ENCODE data around the gene ARHGAP29.

ARHGAP29 gene

DNA sequence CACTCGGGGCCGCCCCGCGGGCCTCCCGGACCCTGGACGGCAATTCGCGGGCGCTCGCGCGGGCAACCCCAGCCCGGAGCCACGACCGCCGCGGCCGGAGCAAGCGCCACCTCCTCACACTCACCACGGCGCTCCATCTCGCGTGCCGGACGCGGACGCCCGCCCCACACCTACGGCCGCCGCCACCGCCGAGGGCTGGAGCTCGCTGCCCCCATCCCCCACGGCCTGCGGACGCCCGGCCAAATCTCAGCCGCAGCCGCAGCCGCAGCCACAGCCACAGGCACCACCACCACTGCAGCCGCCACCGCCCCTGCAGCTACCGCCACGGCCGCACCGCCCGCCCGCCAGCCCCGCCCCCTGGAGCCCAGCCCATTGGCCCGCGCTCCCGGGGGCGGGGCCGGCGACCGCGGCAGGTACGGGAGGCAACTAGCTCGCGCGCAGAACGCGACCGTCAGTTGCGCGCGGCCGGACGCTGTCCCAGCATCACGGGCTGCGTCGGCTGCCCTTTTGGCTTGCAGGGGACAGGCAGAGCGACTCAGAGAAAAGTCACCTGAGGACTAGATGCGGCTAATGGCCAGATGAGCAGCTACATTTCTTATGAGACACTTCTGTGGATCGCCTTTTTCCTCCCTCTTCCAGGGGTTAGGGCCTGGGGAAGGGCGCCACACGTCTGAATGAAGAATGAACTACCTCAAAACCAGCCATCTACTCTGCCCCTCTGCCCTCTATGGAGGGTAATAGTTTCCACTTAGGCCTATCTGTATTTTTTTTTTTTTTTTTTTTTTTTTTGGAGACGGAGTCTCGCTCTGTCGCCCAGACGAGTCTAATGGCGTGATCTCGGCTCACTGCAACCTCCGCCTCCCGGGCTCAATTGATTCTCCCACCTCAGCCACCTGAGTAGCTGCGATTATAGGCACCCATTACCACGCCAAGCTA, at the start of gene ARHGAP29:
Gene ARHGAP29, minus strand, starts transcription at position 294 of the 936 bp plus-strand sequence. CDS start 5,973 bp downstream, outside the sequence.
- Mint-ChIP-seq H3K36me3 (no peaks in the 10 kb centered on the region), H3K4me1 (peaks cover 12% of the 10 kb centered on the region), H3K9me3 (peaks cover 6% of the 10 kb centered on the region), H3K4me3 (peak within 1 kb of the TSS; percentile 77), H3K27me3 (peaks cover 58% of the 10 kb centered on the region), H3K27ac (no peak within 1 kb of the TSS)

DNA sequence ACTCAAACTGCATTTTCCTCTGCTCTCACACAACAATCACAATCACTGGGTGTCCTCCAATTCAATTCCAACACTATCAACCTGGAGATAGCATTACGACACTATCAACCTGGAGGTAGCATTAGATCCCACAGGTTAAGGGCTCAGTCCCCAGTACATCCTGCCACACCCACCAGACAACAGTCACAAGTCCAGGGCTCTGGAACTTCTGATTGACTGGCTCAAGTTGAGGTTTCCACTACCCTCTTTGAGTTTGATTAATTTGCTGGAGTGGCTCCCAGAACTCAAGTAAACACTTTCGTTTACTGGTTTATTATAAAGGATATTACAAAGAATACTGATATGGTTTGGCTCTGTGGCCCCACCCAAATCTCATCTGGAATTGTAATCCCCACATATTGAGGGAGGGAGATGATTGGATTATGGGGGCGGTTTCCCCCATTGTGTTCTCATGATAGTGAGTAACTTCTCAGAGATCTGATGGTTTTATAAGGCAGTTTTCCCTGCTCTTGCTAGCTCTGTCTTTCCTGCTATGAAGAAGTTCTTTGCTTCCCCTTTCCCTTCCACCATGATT, 49.6 kb upstream of the ARHGAP29 start:
- Mint-ChIP-seq H3K9me3 (no peaks in the 10 kb centered on the region), H3K27ac (no peak overlapping the region), H3K4me3 (no peak overlapping the region), H3K4me1 (no peaks in the 10 kb centered on the region), H3K27me3 (peaks cover 15% of the 10 kb centered on the region), H3K36me3 (peaks cover 1% of the 10 kb centered on the region)

- no peaks in the 10 kb centered on the region for H3K4me1 Mint-ChIP-seq
- H3K4me3 Mint-ChIP-seq: no peak overlapping the region
- peaks cover 1% of the 10 kb centered on the region for H3K36me3 Mint-ChIP-seq
- H3K27ac Mint-ChIP-seq: no peak overlapping the region
- no peaks in the 10 kb centered on the region for H3K9me3 Mint-ChIP-seq
- peaks cover 6% of the 10 kb centered on the region for H3K27me3 Mint-ChIP-seq
Measured at GRCh38 chr1:94285031-94285654, 47.8 kb upstream of the ARHGAP29 start.

DNA sequence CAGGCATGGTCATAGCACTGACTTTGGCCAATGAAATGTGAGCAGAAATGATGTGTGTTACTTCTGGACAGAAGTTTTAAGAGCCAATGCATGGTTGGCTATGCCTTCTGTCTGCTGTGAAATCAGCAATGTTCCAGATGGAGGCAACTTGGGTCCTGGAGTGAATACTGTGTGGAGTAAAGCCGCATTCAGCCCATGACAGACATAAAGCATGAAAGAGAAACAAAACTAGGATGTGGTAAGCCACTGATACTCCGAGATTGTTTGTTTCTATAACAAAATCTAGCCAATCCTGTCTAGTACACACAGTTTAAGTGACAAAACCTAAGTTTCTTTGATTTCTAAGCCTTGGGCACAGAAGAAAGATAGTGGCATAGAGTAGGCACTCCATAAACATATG, 47.1 kb upstream of the ARHGAP29 start:
- H3K27me3 Mint-ChIP-seq: peaks cover 8% of the 10 kb centered on the region
- peaks cover 1% of the 10 kb centered on the region for H3K36me3 Mint-ChIP-seq
- H3K9me3 Mint-ChIP-seq: no peaks in the 10 kb centered on the region
- H3K4me3 Mint-ChIP-seq: no peak overlapping the region
- H3K27ac Mint-ChIP-seq: no peak overlapping the region
- no peaks in the 10 kb centered on the region for H3K4me1 Mint-ChIP-seq

DNA sequence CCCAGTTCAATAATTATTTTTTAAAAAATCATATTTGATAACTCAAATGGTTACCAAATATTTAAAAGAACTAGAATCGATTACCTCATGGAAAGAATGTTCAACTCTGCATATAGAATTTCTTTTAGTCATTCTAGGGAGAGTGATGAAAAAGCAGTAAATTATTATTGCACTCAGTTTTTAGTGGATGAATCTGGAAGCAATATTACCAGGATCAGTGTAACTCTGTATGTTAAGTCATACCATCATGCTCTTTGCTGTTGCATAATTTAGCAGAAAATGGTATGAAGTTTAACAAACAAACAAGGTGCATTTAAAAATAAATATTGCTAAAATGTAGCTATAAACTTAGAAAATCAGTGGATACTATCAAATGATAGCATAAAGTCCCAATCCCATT, 46.1 kb upstream of the ARHGAP29 start:
- Mint-ChIP-seq H3K9me3 (no peaks in the 10 kb centered on the region), H3K4me1 (no peaks in the 10 kb centered on the region), H3K4me3 (no peak overlapping the region), H3K27me3 (peaks cover 6% of the 10 kb centered on the region), H3K36me3 (peaks cover 1% of the 10 kb centered on the region), H3K27ac (no peak overlapping the region)

GRCh38 chr1:94282143-94282711, 44.8 kb upstream of the ARHGAP29 start:
- Mint-ChIP-seq H3K36me3 (peaks cover 1% of the 10 kb centered on the region), H3K27ac (no peak overlapping the region), H3K9me3 (no peaks in the 10 kb centered on the region), H3K27me3 (peaks cover 6% of the 10 kb centered on the region), H3K4me1 (no peaks in the 10 kb centered on the region), H3K4me3 (no peak overlapping the region)

GRCh38 chr1:94281361-94282142, 44.2 kb upstream of the ARHGAP29 start:
- no peak overlapping the region for H3K4me3 Mint-ChIP-seq
- H3K4me1 Mint-ChIP-seq: no peaks in the 10 kb centered on the region
- H3K9me3 Mint-ChIP-seq: no peaks in the 10 kb centered on the region
- no peak overlapping the region for H3K27ac Mint-ChIP-seq
- peaks cover 1% of the 10 kb centered on the region for H3K36me3 Mint-ChIP-seq
- H3K27me3 Mint-ChIP-seq: peaks cover 6% of the 10 kb centered on the region

DNA sequence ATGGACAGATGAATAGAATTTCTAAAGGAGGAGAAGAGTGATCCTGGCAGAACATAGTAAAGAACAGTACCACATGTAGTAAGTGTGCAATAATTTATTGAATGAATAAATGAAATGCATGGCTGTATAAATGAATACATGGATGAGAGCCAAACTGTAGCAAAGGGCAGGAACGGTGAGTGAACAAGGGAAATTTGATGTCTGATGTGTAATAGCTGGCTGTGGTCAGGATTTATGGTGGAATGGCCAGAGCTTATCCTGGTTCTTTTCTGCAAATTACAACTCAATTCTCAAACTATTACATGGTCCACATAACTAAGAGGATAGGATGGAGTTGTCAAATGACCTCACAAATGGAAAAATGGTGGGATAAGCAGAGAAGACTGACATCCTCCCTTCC, 43.2 kb upstream of the ARHGAP29 start:
- no peak overlapping the region for H3K27ac Mint-ChIP-seq
- no peaks in the 10 kb centered on the region for H3K9me3 Mint-ChIP-seq
- no peak overlapping the region for H3K4me3 Mint-ChIP-seq
- peaks cover 6% of the 10 kb centered on the region for H3K27me3 Mint-ChIP-seq
- peaks cover 1% of the 10 kb centered on the region for H3K36me3 Mint-ChIP-seq
- H3K4me1 Mint-ChIP-seq: no peaks in the 10 kb centered on the region

DNA sequence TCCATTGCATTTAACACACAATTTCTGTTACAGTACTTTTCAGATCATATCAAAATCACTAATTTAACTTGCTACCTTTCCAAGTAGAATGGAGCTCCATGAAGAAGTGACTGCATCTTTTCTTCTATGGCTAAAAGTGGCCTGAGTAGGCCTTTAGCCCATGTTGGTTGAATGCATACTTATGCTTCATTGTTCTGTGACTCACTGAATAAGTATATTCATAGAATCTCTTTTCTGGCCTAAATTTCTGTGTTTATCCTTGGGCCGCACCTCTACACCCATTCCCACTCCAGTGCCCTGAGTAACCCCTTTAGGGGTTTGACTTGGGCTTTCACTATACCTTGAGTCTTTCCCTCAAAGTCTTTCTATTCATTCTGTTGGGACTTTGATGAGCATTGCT, 42.1 kb upstream of the ARHGAP29 start:
- peaks cover 2% of the 10 kb centered on the region for H3K27me3 Mint-ChIP-seq
- no peak overlapping the region for H3K27ac Mint-ChIP-seq
- no peaks in the 10 kb centered on the region for H3K4me1 Mint-ChIP-seq
- H3K4me3 Mint-ChIP-seq: no peak overlapping the region
- H3K9me3 Mint-ChIP-seq: no peaks in the 10 kb centered on the region
- H3K36me3 Mint-ChIP-seq: no peaks in the 10 kb centered on the region

GRCh38 chr1:94279038-94279437, 41.7 kb upstream of the ARHGAP29 start:
- Mint-ChIP-seq H3K9me3 (no peaks in the 10 kb centered on the region), H3K27ac (no peak overlapping the region), H3K36me3 (no peaks in the 10 kb centered on the region), H3K4me1 (no peaks in the 10 kb centered on the region), H3K27me3 (peaks cover 2% of the 10 kb centered on the region), H3K4me3 (no peak overlapping the region)

- H3K9me3 Mint-ChIP-seq: no peaks in the 10 kb centered on the region
- H3K4me1 Mint-ChIP-seq: no peaks in the 10 kb centered on the region
- no peak overlapping the region for H3K4me3 Mint-ChIP-seq
- peaks cover 6% of the 10 kb centered on the region for H3K27me3 Mint-ChIP-seq
- H3K36me3 Mint-ChIP-seq: no peaks in the 10 kb centered on the region
- no peak overlapping the region for H3K27ac Mint-ChIP-seq
Measured at GRCh38 chr1:94276988-94277434, 39.6 kb upstream of the ARHGAP29 start.

DNA sequence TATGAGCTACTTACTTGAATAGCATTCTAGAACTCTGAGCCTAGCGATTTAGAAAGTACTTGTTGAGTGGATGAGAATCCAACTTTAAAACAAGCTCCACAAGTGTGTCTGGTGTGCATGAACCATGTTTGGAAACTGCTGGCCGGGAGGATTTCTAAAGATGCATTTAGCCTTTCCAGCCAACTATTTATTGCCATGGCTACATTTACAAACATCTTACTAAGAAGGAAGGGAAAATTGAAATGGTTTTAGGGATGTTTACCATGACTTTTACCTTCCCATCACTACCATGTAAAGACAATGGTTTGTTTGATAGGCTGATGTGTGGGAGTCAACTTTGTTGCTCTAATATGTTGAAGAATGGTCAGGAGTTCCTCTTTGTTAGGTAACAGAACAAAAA, 37.7 kb upstream of the ARHGAP29 start:
- no peak overlapping the region for H3K4me3 Mint-ChIP-seq
- H3K9me3 Mint-ChIP-seq: no peaks in the 10 kb centered on the region
- peaks cover 10% of the 10 kb centered on the region for H3K27me3 Mint-ChIP-seq
- H3K27ac Mint-ChIP-seq: no peak overlapping the region
- no peaks in the 10 kb centered on the region for H3K36me3 Mint-ChIP-seq
- H3K4me1 Mint-ChIP-seq: no peaks in the 10 kb centered on the region

- no peaks in the 10 kb centered on the region for H3K36me3 Mint-ChIP-seq
- no peaks in the 10 kb centered on the region for H3K4me1 Mint-ChIP-seq
- no peaks in the 10 kb centered on the region for H3K9me3 Mint-ChIP-seq
- H3K27me3 Mint-ChIP-seq: peaks cover 8% of the 10 kb centered on the region
- no peak overlapping the region for H3K27ac Mint-ChIP-seq
- H3K4me3 Mint-ChIP-seq: no peak overlapping the region
Measured at GRCh38 chr1:94274561-94274960, 37.2 kb upstream of the ARHGAP29 start.

GRCh38 chr1:94273111-94273510, 35.7 kb upstream of the ARHGAP29 start:
- Mint-ChIP-seq H3K27ac (no peak overlapping the region), H3K4me1 (no peaks in the 10 kb centered on the region), H3K27me3 (peaks cover 12% of the 10 kb centered on the region), H3K4me3 (no peak overlapping the region), H3K9me3 (no peaks in the 10 kb centered on the region), H3K36me3 (no peaks in the 10 kb centered on the region)

DNA sequence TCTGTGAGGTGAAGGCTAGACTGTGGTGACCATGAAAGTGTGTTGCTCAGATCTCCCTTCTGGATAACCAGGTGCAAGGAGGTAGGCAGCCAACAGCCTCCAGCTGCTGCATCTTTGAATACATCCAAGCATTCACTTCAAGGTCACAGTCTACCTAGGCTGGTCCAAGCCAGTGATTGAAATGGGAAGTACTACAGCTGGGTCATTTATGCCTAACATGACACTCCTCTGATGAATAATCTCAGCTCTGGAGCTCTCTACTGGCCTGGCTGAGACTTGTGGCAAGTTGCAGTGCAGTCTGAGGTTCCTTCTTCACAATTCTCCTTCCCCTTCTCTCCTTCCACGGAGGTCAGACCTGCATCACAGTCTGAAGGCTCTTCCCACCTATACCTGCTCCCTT, 35.0 kb upstream of the ARHGAP29 start:
- Mint-ChIP-seq H3K4me1 (no peaks in the 10 kb centered on the region), H3K4me3 (no peak overlapping the region), H3K27me3 (peaks cover 13% of the 10 kb centered on the region), H3K9me3 (no peaks in the 10 kb centered on the region), H3K27ac (no peak overlapping the region), H3K36me3 (no peaks in the 10 kb centered on the region)

All from activated naive CD4-positive, alpha-beta T cell treated with anti-CD3 and anti-CD28 coated beads, Interleukin-2, amount 50 U/mL, for 24 hours (primary cell).